ENCODE measurements around the gene UNC45A. TPM values are rescaled to one million over a fixed set of nuclear protein-coding genes. Genes with fewer than 3 reads are reported as not detected.

The UNC45A gene
- total and polyA plus RNA-seq, 12 donors, result 19.2 to 28.0 (median 25.2) TPM

DNA sequence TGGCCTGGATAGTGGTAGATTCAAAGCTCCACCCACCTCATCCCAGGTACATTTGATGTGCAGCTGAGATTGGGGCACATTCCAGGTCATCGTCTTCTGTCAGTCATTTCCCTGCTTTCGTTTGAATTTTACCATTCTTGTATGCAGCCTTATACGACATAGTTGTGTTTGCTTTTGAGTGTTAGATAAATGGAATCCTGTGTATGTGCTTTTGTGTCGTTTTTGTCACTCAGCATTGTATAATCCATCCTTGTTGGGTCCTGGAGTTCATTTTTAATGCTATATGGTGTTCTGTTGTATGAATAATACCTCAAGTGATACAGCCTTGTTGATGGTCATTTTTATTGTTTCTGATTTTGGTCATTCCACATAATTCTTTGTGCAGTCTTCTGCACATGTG lies 26.9 kb downstream of the UNC45A start:
- intact Hi-C loops (cut with DNase I), result loop anchor here in 2 of 10 donors (10.0 kb wide), 2 partner anchors 63 to 73 kb away; partner anchors contain the start of gene VPS33B (in 1 of the 2)
- no peaks in the 10 kb centered on the region for H3K27me3 ChIP-seq
- peaks cover 0 to 38% (median 21%) of the 10 kb centered on the region in 9 donors for H3K4me1 ChIP-seq
- H3K27ac ChIP-seq, result no peak overlapping the region
- H3K9me3 ChIP-seq, result no peaks in the 10 kb centered on the region
- peaks cover 0 to 72% (median 6%) of the 10 kb centered on the region in 9 donors for H3K36me3 ChIP-seq
- TF ChIP-seq, protein P1, sequence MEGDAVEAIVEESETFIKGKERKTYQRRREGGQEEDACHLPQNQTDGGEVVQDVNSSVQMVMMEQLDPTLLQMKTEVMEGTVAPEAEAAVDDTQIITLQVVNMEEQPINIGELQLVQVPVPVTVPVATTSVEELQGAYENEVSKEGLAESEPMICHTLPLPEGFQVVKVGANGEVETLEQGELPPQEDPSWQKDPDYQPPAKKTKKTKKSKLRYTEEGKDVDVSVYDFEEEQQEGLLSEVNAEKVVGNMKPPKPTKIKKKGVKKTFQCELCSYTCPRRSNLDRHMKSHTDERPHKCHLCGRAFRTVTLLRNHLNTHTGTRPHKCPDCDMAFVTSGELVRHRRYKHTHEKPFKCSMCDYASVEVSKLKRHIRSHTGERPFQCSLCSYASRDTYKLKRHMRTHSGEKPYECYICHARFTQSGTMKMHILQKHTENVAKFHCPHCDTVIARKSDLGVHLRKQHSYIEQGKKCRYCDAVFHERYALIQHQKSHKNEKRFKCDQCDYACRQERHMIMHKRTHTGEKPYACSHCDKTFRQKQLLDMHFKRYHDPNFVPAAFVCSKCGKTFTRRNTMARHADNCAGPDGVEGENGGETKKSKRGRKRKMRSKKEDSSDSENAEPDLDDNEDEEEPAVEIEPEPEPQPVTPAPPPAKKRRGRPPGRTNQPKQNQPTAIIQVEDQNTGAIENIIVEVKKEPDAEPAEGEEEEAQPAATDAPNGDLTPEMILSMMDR (IDR thresholded peaks at IDR 0.05), result no peak
- no peak for ATAC-seq
- no peak overlapping the region for H3K4me3 ChIP-seq
- 86 to 93% methylated on average over 4 of the region's 4 CpGs for WGBS, 2 donors
- DNase-seq, result no peak

DNA sequence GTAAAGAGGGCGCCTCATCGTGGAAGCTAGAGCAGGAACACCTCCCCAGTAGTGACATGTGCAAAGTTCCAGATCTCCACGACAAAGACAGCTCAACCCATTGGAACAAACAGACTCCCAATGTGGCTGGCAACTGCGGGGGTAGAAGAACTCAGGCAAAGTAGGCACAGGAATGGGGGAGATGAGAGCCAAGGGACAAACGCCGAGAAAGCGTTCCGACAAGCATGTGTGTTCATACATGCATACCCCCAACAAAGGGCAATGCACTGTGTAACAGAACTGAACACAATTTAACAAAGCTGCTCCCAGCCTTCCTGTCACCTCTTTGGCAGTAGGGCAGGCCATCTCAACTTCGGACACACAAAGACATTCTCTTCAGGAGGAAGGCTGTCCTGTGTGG lies 31.2 kb downstream of the UNC45A start:
- H3K36me3 ChIP-seq, result peaks cover 0 to 97% (median 6%) of the 10 kb centered on the region in 9 donors
- intact Hi-C loops (cut with DNase I), result loop anchor here in 2 of 10 donors (10.0 kb wide), 2 partner anchors 59 to 69 kb away; partner anchors contain the start of gene VPS33B (in 1 of the 2)
- TF ChIP-seq, protein P1 (IDR thresholded peaks at IDR 0.05), result no peak
- no peak overlapping the region for H3K4me3 ChIP-seq
- no peak overlapping the region for H3K27ac ChIP-seq
- H3K27me3 ChIP-seq, result no peaks in the 10 kb centered on the region
- DNase-seq (no peak), ATAC-seq (no peak)
- 85 to 91% methylated on average over 9 of the region's 9 CpGs for WGBS, 2 donors
- H3K9me3 ChIP-seq, result no peaks in the 10 kb centered on the region
- peaks cover 0 to 2% (median 0%) of the 10 kb centered on the region in 9 donors for H3K4me1 ChIP-seq

DNA sequence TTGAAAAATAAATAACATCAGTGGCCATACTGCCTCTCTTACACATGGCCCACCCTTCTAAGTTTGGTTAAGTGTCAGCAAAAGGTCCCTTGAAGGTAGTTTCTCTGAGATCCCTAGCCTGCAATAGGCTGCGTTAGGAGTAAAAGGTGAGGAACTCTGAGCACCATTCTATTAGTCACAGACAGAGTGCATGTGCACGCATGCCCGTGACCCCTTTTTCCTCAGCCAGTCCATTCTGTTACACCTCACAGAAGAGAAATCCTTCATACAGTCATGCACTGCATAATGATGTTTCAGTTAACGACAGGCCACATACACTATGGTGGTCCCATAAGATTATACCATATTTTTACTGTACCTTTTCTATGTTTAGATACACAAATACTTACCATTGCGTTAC lies 32.1 kb downstream of the UNC45A start:
- WGBS, 2 donors, result 81 to 93% methylated on average over 5 of the region's 5 CpGs
- Histone ChIP-seq H3K9me3 (no peaks in the 10 kb centered on the region), H3K27me3 (no peaks in the 10 kb centered on the region), H3K27ac (no peak overlapping the region), H3K4me1 (no peaks in the 10 kb centered on the region), H3K4me3 (no peak overlapping the region), H3K36me3 (peaks cover 0 to 89% (median 0%) of the 10 kb centered on the region in 9 donors)
- TF ChIP-seq, protein P1 (IDR thresholded peaks at IDR 0.05), result no peak
- ATAC-seq (no peak), DNase-seq (no peak)
- intact Hi-C loops (cut with DNase I), result loop anchor here in 2 of 10 donors (10.0 kb wide), 2 partner anchors 58 to 68 kb away; partner anchors contain the start of gene VPS33B (in 1 of the 2)

DNA sequence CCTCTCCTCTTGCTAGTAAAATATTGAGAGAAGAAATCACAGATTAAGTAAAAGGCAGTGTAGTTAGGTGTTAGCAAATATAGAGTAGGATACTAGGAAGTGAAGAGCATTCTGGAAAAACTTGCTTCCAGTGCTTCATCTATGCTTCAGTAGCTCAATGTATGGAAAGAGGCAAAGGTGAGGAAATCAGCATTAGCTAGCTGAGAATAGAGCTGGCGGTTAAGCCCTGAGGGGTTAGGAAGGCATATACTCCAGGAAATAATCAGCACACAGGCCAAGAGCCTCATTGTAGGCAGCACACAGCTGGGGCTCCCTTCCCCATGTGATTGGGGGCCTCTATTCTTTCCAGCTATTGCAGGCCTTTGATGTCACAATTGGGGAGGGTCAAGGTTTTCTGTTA lies 33.3 kb downstream of the UNC45A start:
- Histone ChIP-seq H3K9me3 (no peaks in the 10 kb centered on the region), H3K4me1 (no peaks in the 10 kb centered on the region), H3K27me3 (no peaks in the 10 kb centered on the region), H3K4me3 (no peak overlapping the region), H3K27ac (no peak overlapping the region), H3K36me3 (peaks cover 0 to 89% (median 0%) of the 10 kb centered on the region in 9 donors)
- no peak for DNase-seq
- 100% methylated on average over 1 of the region's 1 CpG for WGBS, 2 donors
- TF ChIP-seq, protein P1 (IDR thresholded peaks at IDR 0.05), result no peak
- intact Hi-C loops (cut with DNase I), result loop anchor here in 2 of 10 donors (10.0 kb wide), 2 partner anchors 56 to 66 kb away; partner anchors contain the start of gene VPS33B (in 1 of the 2)
- ATAC-seq, result no peak
